ENCODE data around the gene FAT3. TPM values are rescaled to one million over a fixed set of nuclear protein-coding genes. Genes with fewer than 3 reads are reported as not detected.

Gene FAT3
- total RNA-seq, 1 donor from 2014 or later, result 80.6 TPM

- H3K4me3 Mint-ChIP-seq (ENCODE audit: unreplicated experiment), result no peak overlapping the region
- no peak for TF ChIP-seq CTCF (IDR thresholded peaks at IDR 0.05; ENCODE audit: partially characterized antibody, unreplicated experiment)
- peaks cover 20% of the 10 kb centered on the region for H3K4me1 Mint-ChIP-seq (ENCODE audit: low read depth, unreplicated experiment)
- DNase-seq, result no peak
- H3K36me3 Mint-ChIP-seq (ENCODE audit: unreplicated experiment), result no peaks in the 10 kb centered on the region
- peaks cover 2% of the 10 kb centered on the region for H3K27me3 Mint-ChIP-seq (ENCODE audit: unreplicated experiment)
- H3K27ac Mint-ChIP-seq (ENCODE audit: unreplicated experiment), result no peak overlapping the region
- no peaks in the 10 kb centered on the region for H3K9me3 Mint-ChIP-seq (ENCODE audit: unreplicated experiment)
Observed at GRCh38 chr11:92269841-92270240, 45.2 kb downstream of the FAT3 start.

- no peak overlapping the region for H3K27ac Mint-ChIP-seq (ENCODE audit: unreplicated experiment)
- no peaks in the 10 kb centered on the region for H3K27me3 Mint-ChIP-seq (ENCODE audit: unreplicated experiment)
- no peak for DNase-seq
- no peak for TF ChIP-seq CTCF (IDR thresholded peaks at IDR 0.05; ENCODE audit: partially characterized antibody, unreplicated experiment)
- H3K36me3 Mint-ChIP-seq (ENCODE audit: unreplicated experiment), result no peaks in the 10 kb centered on the region
- no peak overlapping the region for H3K4me3 Mint-ChIP-seq (ENCODE audit: unreplicated experiment)
- H3K4me1 Mint-ChIP-seq (ENCODE audit: low read depth, unreplicated experiment), result peaks cover 15% of the 10 kb centered on the region
- no peaks in the 10 kb centered on the region for H3K9me3 Mint-ChIP-seq (ENCODE audit: unreplicated experiment)
Observed at GRCh38 chr11:92272651-92273050, 48.0 kb downstream of the FAT3 start.

Data from glutamatergic neuron (in vitro differentiated cells).